HG02938 (cell line): ENCODE results near the gene CACNB2.
A peak's percentile ranks its signal among the peaks of the same experiment; 100 is the strongest.

ENCODE experiments used
- ATAC-seq: cut with Tn5 transposase; IDR thresholded peaks from one replicate; pipeline ENCODE4 v1.9.1; 2021; ENCODE audit warnings: mild to moderate bottlenecking, moderate library complexity; ENCODE audit not compliant: unreplicated experiment

The CACNB2 gene

DNA sequence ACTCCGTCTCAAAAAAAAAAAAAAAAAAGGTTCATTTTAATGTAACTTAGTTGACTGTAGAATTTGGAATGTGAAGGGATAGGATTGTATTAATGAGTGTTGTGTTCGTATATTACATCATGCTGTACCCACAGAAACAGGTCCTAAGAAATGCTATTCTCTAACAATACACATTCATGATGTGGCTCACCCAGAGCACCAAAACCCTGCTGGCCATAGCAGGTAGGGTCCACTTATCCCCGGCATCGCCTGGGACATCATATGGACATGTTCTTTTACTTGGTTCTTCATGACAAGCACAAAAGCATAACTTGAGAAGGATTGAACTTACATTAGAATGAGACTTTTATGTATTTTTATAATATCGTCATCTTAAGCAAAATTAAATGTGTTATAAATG lies 241.5 kb downstream of the CACNB2 start:
- no peak for ATAC-seq

DNA sequence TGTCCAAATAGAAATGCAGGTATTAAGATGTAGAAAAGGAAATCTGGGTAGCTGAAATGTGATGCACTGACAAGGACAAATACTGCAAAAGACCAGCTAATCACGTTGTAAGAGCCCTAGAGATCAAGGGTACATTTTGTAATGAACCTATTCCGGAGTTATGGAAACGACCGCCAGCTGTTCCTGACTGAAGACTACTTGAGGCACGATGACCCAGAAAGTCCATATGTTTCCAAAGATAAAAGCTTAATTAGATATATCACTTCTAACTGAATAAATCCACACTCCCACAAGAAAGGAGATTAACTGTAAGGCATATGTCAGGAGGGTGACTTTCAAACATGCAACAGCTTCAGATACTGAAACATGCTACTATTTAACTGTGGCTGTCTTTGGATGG lies 257.7 kb downstream of the CACNB2 start:
- no peak for ATAC-seq

DNA sequence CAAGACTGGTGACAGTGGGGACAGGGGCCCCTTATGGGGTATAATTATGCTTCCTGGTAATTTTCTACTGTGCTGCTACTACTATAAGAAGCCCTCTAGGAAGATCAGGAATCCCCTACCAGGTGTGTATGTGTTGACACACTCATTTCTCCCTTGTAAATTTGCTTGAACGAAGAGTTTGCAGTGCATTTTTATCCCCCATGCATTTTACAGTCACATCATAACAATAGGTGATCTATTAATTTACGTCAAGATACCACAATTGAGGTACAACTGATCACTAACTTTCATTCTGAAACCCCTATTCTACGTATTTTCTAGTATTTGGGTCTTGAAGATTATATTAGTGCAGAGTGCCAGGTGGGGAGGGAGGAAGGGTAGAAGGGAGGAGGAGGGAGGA lies 258.9 kb downstream of the CACNB2 start:
- ATAC-seq, result peak; percentile 80

DNA sequence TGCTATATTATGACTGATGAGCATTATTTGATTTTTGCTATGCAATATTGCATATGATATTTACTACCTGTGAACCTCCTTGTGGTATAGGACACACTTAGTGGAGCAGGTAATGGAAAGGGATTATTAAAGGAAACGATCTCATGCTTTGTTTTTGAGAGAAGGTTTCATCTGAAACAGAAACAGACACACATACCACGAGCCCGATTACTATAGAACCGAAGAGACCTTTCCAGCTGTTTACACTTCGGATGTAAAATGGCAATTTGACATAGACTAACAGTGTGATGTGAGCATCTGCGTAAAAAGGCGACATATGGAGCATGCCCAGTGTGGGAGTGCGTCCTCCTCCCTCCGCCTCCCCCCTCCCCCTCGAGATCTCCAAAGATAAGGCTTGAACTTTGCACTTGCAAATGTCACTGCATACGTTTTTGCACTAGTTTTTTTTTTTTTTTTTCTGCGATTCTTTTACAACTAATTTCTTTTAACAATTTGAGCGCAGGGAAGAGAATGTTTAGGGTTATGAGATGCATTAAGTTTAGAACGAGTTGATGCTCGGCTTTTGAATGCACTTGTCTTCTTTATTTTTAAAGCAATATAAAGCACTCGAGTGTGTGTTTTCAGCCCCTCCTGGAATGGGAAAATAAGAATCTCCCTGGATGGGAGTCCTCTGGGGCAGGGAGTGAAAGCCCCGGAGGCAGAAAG lies 260.1 kb downstream of the CACNB2 start:
- ATAC-seq, result peak; percentile 60

DNA sequence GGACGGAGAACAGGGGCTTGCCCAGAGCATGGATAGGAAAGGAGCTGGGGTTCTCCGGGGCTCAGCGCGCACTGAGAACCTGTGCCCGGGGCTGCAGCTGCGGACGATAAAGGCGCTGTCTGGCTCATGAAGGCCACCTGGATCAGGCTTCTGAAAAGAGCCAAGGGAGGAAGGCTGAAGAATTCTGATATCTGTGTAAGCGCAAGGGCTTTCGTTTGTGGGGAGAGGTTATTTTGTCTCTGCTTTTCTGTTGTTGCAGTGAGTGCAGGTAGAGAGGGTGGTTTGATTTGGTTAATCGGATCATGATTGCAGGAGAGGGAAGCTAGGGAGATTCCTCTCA lies 260.7 kb downstream of the CACNB2 start:
- ATAC-seq, result no peak

DNA sequence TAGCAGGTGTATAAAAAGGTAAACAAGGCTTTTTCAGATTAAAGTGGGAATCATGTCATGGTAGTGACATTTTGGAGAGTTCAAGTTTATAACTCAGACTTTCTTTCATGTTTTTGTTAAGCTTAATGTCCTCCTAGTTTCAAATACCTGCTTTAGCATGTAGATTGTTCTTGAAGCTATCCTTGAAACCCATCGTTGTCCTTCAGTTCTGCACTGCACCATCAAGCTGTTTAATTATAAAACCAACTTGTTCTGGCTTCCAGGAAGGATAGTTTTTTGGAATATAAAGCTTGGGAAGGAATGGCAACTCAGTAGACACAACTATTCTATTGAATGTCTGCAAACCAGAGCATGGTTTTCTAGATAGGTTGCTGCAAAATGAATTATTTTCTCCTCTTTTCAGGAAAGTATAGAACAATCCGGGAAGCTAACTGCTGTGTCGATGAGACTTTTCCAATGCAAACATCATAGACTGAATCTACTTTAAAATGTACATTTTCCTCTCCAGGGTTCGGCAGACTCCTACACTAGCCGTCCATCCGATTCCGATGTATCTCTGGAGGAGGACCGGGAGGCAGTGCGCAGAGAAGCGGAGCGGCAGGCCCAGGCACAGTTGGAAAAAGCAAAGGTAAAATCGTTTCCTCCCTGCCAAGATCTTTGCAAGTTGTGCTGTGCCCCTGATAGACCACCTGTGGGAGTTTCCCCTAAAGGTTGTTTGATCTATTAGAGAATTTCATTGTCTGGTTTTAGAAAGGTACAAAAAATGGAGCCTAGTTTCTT lies 261.4 kb downstream of the CACNB2 start:
- no peak for ATAC-seq

DNA sequence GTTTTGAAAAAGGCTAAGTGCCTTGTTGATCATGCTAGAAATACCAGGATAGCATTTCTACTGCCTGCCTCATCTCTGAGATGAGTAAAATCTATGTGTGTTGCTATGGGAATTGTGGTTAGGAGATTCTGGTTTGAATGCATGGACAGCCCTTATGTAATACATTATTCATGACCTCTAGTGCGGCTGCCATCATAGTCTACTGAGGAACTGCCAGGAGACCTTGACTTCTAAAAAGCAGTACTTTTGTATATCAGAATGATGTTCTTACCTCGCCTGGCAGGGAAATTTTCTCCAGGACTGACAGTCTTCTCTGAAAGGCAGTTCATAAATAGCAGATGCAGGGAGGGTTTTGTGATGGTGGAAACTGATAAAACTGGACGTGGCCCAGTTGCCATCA lies 262.6 kb downstream of the CACNB2 start:
- no peak for ATAC-seq

DNA sequence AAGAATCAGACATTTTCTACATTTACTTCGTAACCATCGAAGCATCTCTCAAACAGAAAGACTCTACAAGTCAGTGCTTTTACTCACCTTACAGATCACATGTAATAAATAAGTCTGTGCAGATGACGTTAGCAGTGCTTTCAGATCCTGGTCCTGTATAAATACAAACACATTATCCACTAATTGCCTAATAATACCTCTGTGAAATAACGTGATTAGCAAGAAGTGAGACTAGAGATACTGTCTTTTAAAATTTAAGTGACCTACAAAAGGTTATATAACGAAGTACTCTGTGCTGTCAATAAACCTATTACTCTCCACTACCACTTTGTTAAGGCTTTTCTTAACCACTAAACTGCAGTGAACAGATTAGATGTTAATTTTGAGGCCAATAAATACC lies 264.3 kb downstream of the CACNB2 start:
- no peak for ATAC-seq

DNA sequence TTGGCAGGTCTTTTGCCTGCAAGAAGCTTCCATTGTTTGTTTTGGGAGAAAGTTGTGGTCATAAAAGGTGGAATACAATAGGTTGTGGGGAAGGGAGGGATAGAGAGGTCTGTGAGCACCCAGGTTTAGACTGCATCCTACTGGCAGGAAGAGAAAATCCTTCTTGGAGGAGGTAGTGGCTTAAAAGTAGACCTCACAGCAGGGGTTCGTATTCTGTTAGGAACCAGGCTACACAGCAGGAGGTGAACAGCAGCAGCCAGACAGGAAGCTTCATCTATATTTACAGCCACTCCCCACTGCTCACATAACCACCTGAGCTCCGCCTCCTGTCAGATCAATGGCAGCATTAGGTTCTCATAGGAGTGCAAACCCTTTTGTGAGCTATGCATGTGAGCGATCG lies 265.9 kb downstream of the CACNB2 start:
- no peak for ATAC-seq

DNA sequence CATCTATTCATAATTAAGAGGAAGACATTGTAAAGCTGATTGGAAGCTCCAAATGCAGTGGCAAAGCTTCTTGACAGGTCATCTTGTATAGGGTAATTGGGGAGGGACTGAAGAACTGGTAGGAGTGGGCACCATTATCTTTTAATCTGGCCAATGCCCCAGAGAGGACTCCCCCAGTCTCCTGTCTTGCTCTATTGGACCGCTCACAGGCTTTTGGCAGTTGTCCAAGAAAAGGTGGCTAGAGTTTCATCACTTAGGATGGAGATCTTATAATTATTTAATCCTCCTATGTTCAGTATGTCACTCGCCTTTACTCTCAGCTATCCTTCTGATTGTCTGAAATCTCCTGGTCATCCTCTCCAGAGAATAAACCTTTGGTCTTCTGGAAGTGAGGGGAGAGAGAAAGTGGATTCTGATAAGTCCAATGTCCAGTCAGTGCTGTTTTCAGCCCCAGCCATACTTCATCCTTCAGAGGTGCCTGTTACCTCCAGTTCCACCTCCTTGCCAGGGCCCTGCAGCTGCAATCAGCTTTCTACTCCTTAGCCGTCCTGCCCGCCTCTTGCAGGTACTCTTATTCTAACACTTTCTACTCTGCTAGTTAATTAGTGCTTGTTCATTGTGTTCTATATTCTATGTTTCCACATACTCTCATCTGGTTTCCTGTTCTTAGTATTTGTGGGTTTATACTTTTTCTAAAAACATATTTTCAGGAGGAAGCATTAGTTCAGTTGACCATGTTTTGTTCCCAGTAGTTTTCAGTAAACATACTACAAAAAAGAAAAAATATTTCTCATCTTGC lies 269.6 kb downstream of the CACNB2 start:
- ATAC-seq, result peak; percentile 73

DNA sequence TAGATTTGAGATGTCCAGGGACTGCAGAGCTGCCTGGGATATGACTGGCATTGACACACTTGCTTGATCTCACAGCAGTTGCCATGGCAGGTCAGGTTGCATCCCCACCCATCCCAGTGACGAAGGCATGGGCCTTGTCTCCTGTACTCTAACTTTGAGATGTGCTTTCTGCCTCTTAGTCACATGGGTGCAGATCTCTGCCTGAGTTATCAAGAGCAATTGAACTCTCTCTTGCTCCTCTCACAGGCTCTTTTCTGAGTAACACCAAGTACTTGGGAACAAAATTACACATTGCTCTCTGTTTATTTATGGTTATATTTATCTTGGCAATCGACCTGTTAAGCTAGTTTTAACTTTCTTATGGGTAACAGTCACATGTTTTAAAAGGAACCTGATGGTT lies 273.8 kb downstream of the CACNB2 start:
- no peak for ATAC-seq

DNA sequence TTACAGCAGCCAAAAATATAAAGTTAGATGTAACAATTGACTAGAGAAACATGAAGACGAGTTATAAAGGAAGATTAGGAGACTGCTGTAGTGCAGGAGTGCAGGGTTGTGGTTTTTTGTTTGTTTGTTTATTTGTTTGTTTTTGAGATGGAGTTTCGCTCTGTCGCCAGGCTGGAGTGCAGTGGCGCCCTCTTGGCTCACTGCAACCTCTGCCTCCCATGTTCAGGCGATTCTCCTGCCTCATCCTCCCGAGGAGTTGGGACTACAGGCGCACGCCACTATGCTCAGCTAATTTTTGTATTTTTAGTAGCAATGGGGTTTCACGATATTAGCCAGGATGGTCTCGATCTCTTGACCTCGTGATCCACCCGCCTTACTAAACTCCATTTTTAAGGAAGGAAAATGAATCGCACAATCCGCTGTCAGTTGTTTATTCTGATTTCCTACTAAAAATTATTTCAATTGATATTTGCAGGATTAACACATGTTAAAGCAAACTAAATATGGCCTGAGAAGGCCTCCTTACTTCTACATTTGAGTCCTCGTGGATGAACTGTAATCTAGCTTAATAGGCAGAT lies 277.8 kb downstream of the CACNB2 start:
- ATAC-seq, result no peak

DNA sequence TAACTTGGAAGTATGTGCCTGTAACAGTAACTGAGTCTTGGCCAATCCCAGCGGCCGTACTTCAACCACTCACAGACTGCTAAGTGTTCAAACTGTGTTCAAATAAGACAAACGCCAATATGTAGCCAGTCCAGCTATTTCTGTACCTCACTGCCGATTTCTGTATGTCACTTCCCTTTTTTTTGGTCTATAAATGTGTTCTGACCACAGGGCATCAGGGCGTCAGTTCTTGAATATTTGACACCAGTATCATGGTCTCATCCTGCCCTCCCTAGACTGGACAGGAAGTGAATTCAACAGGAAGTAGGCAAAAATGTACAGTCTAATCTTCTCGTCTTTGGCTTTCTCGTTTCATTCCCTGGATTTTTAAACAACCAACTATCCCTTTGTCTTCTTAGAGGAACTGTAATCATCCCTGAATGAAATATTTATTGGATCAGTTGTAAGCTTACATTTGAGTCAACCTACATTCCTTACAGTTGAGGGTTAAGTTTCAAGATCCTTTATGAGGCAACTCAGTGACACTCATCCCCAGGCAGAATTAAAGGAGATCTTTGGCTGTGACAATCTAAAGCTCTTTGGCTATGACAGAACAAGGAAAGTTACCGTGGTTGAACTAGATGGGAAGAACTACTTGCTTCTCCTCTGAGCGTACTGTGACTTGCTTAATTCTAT lies 278.5 kb downstream of the CACNB2 start:
- peak; percentile 71 for ATAC-seq

DNA sequence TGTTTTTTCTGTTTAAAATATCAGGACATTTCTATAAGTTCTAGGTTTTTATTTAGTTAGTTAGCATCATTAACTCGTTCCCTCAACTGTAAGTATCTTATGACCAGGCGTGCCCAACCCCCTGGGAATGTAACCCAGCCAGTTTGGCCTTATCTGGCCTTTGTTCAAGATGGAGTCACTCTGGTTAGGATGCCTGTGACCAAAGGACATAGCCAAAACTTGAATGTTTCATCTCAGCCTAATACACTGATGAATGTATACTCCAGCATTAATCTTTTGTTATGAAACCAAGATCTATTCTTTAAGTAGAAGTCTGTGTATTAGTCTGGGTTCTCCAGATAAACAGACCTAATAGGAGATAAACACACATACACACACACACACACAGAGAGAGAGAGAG lies 279.7 kb downstream of the CACNB2 start:
- no peak for ATAC-seq

DNA sequence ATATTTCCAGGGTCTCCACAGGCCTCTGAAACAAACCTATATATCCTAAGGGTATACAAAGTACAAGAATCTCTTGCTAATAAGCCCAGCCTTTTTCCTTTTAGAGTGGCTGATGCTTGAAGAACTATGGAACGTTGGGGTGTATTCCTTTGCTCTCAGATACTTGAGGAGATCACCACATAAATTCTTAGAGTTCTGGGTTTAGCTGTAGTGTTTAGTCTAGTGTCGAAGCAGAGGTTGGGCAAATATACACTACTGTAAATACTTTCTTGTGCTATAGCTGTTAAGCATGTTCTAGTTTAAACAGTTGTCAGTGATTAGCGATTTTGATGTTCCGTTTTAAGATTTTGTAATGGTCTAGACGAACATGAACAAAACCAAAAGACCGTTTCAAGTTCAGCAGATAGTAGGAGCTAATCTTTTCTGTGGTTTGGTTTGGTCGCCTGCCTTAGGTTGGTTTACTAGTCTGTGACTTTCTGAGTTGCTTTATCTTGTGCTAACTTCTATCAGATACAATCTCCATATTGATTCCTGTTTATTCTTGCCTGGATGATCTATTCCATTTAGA lies 281.6 kb downstream of the CACNB2 start:
- no peak for ATAC-seq

DNA sequence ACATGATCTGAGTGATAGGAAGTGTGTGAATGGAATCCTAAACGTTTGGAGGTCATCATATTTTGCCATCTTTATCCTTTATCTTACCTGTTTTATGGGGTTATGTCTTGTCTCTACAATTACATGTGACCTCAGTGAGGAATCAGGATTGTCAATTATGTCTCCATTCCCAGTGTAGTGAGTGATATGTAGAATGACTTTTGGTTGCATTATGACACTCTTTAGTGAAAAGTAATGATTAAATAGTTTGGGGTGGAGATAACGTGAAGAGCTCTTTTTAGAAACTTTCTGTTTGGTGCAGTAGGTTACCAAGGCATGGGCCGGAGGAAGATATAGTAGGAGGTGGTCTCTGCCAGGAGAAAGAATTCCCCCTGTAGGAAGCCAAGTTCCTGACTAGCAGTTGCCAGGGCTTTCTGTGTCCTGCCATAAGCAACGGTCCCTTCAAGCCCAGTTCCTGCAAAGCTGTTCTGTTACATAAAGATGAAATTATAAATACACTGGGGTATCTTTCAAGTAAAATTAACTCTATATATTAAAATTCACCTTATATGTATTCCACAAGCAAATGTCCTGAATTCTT lies 282.9 kb downstream of the CACNB2 start:
- no peak for ATAC-seq

DNA sequence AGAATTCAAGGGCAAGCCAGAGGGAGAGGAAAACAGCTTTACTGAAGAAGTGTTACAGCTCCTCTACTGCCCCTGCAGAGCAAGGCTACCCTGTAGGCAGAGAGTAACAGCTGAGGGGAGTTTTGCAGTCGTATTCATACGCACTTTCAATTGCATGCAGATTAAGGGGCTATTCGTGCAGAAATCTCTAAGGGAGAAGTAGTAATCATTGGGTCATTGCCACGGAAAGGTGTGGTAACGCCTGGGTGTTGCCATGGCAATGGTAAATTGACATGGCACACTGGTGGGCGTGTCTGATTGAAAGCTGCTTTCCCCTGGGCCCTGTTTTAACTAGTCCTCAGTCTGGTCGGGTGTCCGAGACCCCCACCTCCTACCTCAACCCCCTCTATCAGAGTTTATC lies 284.0 kb downstream of the CACNB2 start:
- ATAC-seq, result no peak

DNA sequence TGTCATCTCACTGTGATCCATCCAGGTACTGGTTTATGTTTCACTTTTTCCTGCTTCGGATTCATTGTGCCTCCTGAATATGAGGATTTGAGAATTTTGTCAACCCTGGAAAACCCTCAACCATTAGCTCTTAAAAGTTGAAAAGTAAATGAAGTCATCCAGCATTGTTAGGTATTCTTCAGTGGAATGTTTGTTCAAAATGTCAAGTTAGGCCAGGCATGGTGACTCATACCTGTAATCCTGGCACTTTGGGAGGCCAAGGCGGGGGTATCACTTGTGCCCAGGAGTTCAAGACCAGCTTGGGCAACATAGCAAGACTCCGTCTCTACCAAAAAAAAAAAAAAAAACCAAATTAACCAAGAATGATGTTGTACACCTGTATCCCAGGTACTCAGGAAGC lies 289.1 kb downstream of the CACNB2 start:
- ATAC-seq, result no peak

DNA sequence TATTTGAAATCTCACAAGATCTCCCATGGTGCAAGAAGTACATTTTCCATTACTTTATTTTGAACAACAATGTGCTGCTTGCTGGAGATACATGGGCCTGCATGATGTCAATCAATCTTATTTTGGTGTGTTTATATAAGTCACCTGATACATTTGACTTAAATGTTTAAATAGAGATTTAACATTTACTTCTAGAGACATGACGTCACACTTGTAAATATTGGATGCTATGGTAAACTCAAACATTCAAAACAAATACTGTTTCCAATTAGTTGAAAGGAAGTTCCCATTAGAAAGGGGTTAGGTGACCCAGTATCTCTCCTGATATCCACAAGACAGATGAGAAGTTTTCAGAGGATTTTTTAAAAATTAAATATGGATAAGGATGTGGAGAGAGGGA lies 296.7 kb downstream of the CACNB2 start:
- ATAC-seq, result no peak

DNA sequence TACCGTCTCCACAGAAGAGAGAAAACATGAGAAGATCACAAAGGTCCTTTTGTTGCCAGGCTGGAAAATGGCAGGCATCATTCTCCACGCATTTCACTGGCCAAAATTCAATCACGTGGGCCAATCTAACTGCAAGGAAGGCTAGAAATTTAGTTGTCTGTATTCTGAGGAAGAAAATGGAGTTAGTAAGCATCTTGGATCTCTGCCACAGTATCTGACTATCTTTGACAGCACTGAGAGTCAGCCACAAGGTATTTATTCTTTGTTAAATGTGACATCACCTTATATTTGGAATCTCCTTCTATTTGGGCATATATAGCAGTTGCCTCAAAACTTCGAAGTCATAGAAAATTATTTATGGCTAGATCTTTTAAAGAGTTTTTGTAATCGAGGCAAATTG lies 297.3 kb downstream of the CACNB2 start:
- ATAC-seq, result no peak
